ENCODE measurements around the gene ZSCAN10. TPM values are rescaled to one million over a fixed set of nuclear protein-coding genes. Genes with fewer than 3 reads are reported as not detected.
"Not testable (repeated sequence)": the region's sequence is repeated elsewhere in the genome, so short reads cannot be mapped to it uniquely, and the experiment has no call there.

ZSCAN10 gene
- total and polyA plus RNA-seq, 7 donors, result not detected

DNA sequence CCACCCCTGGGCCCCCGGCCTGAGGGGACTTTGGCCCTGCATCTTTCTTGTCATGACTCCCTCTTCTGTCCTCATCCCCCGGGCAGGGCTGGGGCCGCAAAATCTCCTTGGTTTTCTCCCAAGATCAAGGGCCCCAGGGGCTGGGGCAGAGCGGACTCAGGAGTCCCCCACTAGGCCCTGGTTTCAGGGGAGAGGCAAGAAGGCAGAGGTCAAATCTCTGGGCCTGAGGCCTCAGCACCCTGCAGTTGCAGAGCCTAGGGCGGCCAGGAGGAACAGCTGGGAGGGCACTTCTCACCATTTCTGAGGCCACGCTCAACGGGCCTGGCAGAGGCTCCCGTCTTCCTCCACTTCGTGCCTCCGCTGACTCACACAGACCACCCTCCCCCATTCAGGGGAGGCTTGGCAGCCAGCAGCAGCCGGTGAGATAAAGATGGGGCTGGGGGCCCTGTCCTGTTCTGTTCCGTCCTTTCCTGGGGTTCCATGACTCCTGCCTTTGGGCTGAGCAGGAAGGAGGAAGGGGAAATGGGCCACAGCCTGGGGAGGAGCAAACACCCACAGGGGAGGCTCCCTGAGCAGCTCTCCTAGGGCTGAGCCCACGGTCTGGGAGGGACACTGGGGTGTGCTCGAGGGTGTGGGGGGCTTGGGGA lies 12.4 kb downstream of the ZSCAN10 start:
- Histone ChIP-seq H3K27me3 (peaks cover 0 to 2% (median 0%) of the 10 kb centered on the region in 3 donors), H3K27ac (peak overlapping the region; percentile 11 to 60 (median 31)), H3K4me1 (no peaks in the 10 kb centered on the region), H3K4me3 (peak overlapping the region in 3 of 4 donors; percentile 17 to 33 (median 19)), H3K36me3 (no peaks in the 10 kb centered on the region), H3K9me3 (no peaks in the 10 kb centered on the region)
- TF ChIP-seq POLR2A (IDR thresholded peaks at IDR 0.05) (no peak), CTCF (IDR thresholded peaks at IDR 0.05) (no peak), EP300 (IDR thresholded peaks at IDR 0.05) (no peak), POLR2AphosphoS5 (IDR thresholded peaks at IDR 0.05) (no peak)
- intact Hi-C loops (cut with DNase I), result no loop called here
- DNase-seq, result no peak
- 49 to 68% methylated on average over 14 of the region's 14 CpGs for WGBS, 2 donors

- H3K27ac ChIP-seq, result no peak overlapping the region
- H3K4me1 ChIP-seq, result no peaks in the 10 kb centered on the region
- TF ChIP-seq POLR2A (IDR thresholded peaks at IDR 0.05), result no peak
- TF ChIP-seq CTCF (IDR thresholded peaks at IDR 0.05), result no peak
- no peak for TF ChIP-seq EP300 (IDR thresholded peaks at IDR 0.05)
- TF ChIP-seq POLR2AphosphoS5 (IDR thresholded peaks at IDR 0.05), result no peak
- H3K4me3 ChIP-seq, result peak overlapping the region in 3 of 4 donors; percentile 17 to 33 (median 19)
- no peak for DNase-seq
- intact Hi-C loops (cut with DNase I), result no loop called here
- H3K27me3 ChIP-seq, result no peaks in the 10 kb centered on the region
- H3K9me3 ChIP-seq, result no peaks in the 10 kb centered on the region
- no peaks in the 10 kb centered on the region for H3K36me3 ChIP-seq
- whole genome bisulfite sequencing, 2 donors, result 73 to 82% methylated on average over 17 of the region's 17 CpGs
These were observed 13.1 kb downstream of the ZSCAN10 start for GRCh38 chr16:3085868-3086595.

GRCh38 chr16:3084969-3085670 lies 14.0 kb downstream of the ZSCAN10 start:
- H3K27ac ChIP-seq, result no peak overlapping the region
- intact Hi-C loops (cut with DNase I), result no loop called here

DNA sequence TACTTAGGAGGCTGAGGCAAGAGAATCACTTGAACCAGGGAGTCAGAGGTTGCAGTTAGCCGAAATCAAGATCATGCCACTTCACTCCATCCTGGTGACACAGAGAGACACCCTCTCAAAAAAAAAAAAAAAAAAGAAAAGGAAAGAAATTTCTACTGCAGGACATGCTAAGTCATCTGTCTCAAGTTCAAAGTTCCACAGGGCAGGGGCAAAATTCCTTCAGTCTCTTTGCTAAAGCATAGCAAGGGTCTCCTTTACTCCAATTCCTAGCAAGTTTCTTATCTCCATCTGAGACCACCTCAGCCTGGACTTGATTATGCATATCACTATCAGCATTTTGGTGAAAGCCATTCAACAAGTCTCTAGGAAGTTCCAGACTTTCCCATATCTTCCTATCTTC lies 14.6 kb downstream of the ZSCAN10 start:
- no peaks in the 10 kb centered on the region for H3K36me3 ChIP-seq
- intact Hi-C loops (cut with DNase I), result no loop called here
- no peak for TF ChIP-seq EP300 (IDR thresholded peaks at IDR 0.05)
- TF ChIP-seq CTCF (IDR thresholded peaks at IDR 0.05), result no peak
- TF ChIP-seq POLR2AphosphoS5 (IDR thresholded peaks at IDR 0.05), result no peak
- no peak for TF ChIP-seq POLR2A (IDR thresholded peaks at IDR 0.05)
- H3K4me3 ChIP-seq, result no peak overlapping the region
- no peaks in the 10 kb centered on the region for H3K27me3 ChIP-seq
- no peak for DNase-seq
- no peaks in the 10 kb centered on the region for H3K4me1 ChIP-seq
- WGBS, 2 donors, result 84 to 94% methylated on average over 1 of the region's 1 CpG
- no peak overlapping the region for H3K27ac ChIP-seq
- no peaks in the 10 kb centered on the region for H3K9me3 ChIP-seq

More at GRCh38 chr16:3084969-3085670, 14.0 kb downstream of the ZSCAN10 start:
- no peaks in the 10 kb centered on the region for H3K9me3 ChIP-seq
- H3K27me3 ChIP-seq, result no peaks in the 10 kb centered on the region
- no peak for DNase-seq
- H3K4me3 ChIP-seq, result no peak overlapping the region
- WGBS, 2 donors, result 82% methylated on average over 7 of the region's 7 CpGs
- no peaks in the 10 kb centered on the region for H3K36me3 ChIP-seq
- no peak for TF ChIP-seq CTCF (IDR thresholded peaks at IDR 0.05)
- TF ChIP-seq POLR2AphosphoS5 (IDR thresholded peaks at IDR 0.05), result no peak
- no peak for TF ChIP-seq EP300 (IDR thresholded peaks at IDR 0.05)
- TF ChIP-seq POLR2A (IDR thresholded peaks at IDR 0.05), result no peak
- no peaks in the 10 kb centered on the region for H3K4me1 ChIP-seq

- H3K4me1 ChIP-seq; intact Hi-C loops (cut with DNase I); DNase-seq; H3K27ac ChIP-seq; H3K27me3 ChIP-seq; H3K36me3 ChIP-seq; H3K9me3 ChIP-seq; H3K4me3 ChIP-seq: not testable (repeated sequence)
- WGBS, 2 donors, result 94 to 95% methylated on average over 8 of the region's 8 CpGs
These were observed 15.7 kb downstream of the ZSCAN10 start for GRCh38 chr16:3083408-3083807.

GRCh38 chr16:3081957-3082356 lies 17.1 kb downstream of the ZSCAN10 start:
- H3K4me3 ChIP-seq; H3K27me3 ChIP-seq; DNase-seq; H3K27ac ChIP-seq; H3K36me3 ChIP-seq; H3K9me3 ChIP-seq; H3K4me1 ChIP-seq; intact Hi-C loops (cut with DNase I): not testable (repeated sequence)
- 60 to 95% methylated on average over 13 of the region's 13 CpGs for WGBS, 2 donors

Data from sigmoid colon (tissue), 7 donors.